Measurements from ENCODE around the gene ADSS1. TPM values are rescaled to one million over a fixed set of nuclear protein-coding genes. Genes with fewer than 3 reads are reported as not detected.

ADSS1 gene
- total RNA-seq, 1 donor from 2014 or later, result 10.3 TPM

DNA sequence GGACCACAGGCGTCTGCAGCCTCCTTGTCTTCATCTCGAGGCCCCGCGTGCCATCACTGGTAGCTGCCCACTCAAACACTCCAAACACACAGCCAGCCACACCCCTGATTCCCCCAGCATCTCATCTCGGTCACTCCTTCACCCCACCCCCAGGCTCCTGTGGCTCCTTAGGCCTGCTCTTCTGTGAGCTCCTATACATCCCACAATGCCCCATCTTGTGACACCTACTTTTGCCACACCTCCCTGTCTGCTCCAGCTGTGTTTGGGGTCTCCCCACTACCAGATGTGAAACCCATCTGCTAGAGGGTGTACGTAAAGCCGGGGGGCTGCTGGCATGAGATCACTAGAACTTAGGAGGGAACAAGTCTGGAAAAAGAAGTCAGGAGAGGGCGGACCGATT lies 67.4 kb downstream of the ADSS1 start:
- DNase-seq (ENCODE audit: extremely low spot score in 2 of 2), result no peak
- TF ChIP-seq POLR2AphosphoS5 (IDR thresholded peaks at IDR 0.05; ENCODE audit: insufficient read depth in 1 of 2, low read depth in 1 of 2), result no peak
- TF ChIP-seq, protein P1, sequence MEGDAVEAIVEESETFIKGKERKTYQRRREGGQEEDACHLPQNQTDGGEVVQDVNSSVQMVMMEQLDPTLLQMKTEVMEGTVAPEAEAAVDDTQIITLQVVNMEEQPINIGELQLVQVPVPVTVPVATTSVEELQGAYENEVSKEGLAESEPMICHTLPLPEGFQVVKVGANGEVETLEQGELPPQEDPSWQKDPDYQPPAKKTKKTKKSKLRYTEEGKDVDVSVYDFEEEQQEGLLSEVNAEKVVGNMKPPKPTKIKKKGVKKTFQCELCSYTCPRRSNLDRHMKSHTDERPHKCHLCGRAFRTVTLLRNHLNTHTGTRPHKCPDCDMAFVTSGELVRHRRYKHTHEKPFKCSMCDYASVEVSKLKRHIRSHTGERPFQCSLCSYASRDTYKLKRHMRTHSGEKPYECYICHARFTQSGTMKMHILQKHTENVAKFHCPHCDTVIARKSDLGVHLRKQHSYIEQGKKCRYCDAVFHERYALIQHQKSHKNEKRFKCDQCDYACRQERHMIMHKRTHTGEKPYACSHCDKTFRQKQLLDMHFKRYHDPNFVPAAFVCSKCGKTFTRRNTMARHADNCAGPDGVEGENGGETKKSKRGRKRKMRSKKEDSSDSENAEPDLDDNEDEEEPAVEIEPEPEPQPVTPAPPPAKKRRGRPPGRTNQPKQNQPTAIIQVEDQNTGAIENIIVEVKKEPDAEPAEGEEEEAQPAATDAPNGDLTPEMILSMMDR (IDR thresholded peaks at IDR 0.05), result no peak
- TF ChIP-seq POLR2A (IDR thresholded peaks at IDR 0.05), result no peak
- H3K9me3 ChIP-seq, result no peaks in the 10 kb centered on the region
- no peaks in the 10 kb centered on the region for H3K27me3 ChIP-seq
- no peak overlapping the region for H3K4me3 ChIP-seq
- H3K4me1 ChIP-seq, result peaks cover 59% of the 10 kb centered on the region
- H3K36me3 ChIP-seq, result peaks cover 0 to 17% of the 10 kb centered on the region in 2 donors
- intact Hi-C loops (cut with DNase I), result loop anchor here (10.0 kb wide), 1 partner anchor 193 kb away; the partner anchor contains the start of gene CLBA1
- H3K27ac ChIP-seq, result no peak overlapping the region

DNA sequence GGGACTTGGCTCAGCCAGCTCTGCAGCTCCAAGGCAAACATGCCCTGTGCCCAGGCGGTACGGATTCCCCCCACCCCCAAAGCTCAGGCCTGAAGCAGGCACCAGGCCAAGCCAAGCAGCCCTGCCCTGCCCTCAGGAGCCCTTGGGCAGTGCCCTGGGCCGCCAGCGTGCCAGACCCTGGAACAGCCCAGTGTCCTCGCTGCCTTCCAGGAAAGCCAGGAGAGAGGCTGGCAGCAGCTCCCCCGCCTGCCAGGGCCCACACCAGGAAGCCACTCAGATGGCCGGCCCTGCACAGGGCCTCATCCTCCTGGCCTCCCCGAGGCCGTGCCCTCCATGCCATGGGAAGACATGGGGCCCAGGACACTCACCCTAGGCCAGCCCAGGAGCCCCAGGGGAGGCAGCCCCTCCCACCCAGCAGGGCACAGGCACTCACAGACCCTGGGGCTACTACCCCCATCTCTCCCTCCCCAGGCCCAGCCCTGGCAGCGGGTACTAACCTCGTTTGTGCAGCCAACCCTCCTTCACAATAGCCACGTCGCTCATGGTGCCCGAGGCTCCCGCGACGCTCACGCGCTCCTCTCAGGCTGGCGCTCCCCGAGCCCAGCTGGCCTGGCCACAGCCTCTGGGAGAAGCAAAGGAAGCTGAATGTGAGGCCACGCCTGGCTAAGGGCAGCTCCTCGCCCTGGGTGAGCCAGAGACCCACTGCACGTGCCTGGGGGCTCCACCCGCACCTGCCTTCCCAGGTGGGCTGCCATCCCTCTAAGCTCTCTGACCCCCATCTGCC lies 68.3 kb downstream of the ADSS1 start:
- H3K27me3 ChIP-seq, result no peaks in the 10 kb centered on the region
- intact Hi-C loops (cut with DNase I), result loop anchor here (10.0 kb wide), 1 partner anchor 193 kb away; the partner anchor contains the start of gene CLBA1
- TF ChIP-seq POLR2A (IDR thresholded peaks at IDR 0.05) (no peak), POLR2AphosphoS5 (IDR thresholded peaks at IDR 0.05; ENCODE audit: insufficient read depth in 1 of 2, low read depth in 1 of 2) (no peak)
- TF ChIP-seq, protein P1 (IDR thresholded peaks at IDR 0.05), result no peak
- H3K9me3 ChIP-seq, result no peaks in the 10 kb centered on the region
- DNase-seq (ENCODE audit: extremely low spot score in 2 of 2), result no peak
- no peak overlapping the region for H3K4me3 ChIP-seq
- peaks cover 50% of the 10 kb centered on the region for H3K4me1 ChIP-seq
- H3K27ac ChIP-seq, result no peak overlapping the region
- H3K36me3 ChIP-seq, result peaks cover 0 to 17% of the 10 kb centered on the region in 2 donors

DNA sequence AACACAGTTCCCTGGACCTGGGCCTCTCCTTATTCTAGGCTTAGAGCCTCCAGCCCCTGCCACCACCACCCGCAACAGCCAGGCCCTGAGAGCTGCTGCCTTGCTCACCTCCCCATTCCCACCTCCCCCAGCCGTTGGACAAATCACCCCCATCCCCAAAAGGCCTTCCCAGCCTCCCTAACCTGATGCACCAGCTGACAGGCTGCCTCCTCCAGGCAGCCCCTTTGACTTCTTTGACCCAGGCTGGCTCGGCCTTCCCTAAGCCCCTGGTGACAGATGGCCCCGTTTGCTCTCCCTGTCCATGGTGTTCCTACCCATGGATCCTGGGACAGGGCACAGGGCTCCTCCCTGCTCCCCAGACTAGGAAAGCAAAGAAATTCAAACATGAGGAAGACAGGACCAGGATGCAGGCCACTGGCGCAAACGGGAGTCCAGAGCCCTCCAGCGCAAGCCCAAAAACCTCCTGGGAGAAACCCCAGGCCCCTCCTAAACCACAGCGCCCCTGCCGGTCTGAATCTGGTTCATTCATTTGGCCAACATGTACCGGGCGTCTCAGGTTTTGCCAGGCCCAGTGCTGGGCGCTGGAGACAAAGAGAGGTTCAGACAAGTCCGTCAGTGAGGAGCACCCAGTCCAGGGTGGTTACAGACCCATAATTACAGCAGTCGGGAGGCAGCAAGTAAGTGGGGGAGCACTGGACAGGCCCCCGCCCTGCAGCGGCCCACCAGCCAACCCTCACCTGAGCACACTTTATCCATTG lies 69.1 kb downstream of the ADSS1 start:
- Histone ChIP-seq H3K9me3 (no peaks in the 10 kb centered on the region), H3K27me3 (no peaks in the 10 kb centered on the region), H3K4me1 (peaks cover 48% of the 10 kb centered on the region), H3K4me3 (peak overlapping the region; percentile 80 to 97), H3K27ac (no peak overlapping the region), H3K36me3 (peaks cover 0 to 17% of the 10 kb centered on the region in 2 donors)
- TF ChIP-seq POLR2AphosphoS5 (IDR thresholded peaks at IDR 0.05; ENCODE audit: insufficient read depth in 1 of 2, low read depth in 1 of 2), result no peak
- TF ChIP-seq, protein P1 (IDR thresholded peaks at IDR 0.05), result no peak
- no peak for DNase-seq (ENCODE audit: extremely low spot score in 2 of 2)
- intact Hi-C loops (cut with DNase I), result loop anchor here (10.0 kb wide), 1 partner anchor 192 kb away; the partner anchor contains the start of gene CLBA1

DNA sequence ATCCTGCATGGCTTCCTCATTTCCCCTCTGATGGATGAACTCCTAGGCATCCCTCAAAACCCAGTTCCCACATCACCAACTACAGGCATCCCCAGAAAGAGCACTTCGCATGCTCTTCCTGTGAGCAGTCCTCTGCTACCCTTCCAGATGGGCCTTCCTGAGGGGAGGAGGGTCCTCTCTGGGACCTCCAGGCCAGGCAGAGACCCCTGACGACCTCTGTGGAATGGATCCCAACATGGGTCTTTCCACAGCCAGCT lies 69.6 kb downstream of the ADSS1 start:
- Histone ChIP-seq H3K4me3 (peak overlapping the region; percentile 80 to 97), H3K36me3 (peaks cover 0 to 17% of the 10 kb centered on the region in 2 donors), H3K27me3 (no peaks in the 10 kb centered on the region), H3K27ac (no peak overlapping the region), H3K4me1 (peaks cover 44% of the 10 kb centered on the region), H3K9me3 (no peaks in the 10 kb centered on the region)
- no peak for TF ChIP-seq POLR2AphosphoS5 (IDR thresholded peaks at IDR 0.05; ENCODE audit: insufficient read depth in 1 of 2, low read depth in 1 of 2)
- no peak for TF ChIP-seq POLR2A (IDR thresholded peaks at IDR 0.05)
- TF ChIP-seq, protein P1 (IDR thresholded peaks at IDR 0.05), result no peak
- intact Hi-C loops (cut with DNase I), result loop anchor here (10.0 kb wide), 1 partner anchor 191 kb away; the partner anchor contains the start of gene CLBA1
- no peak for DNase-seq (ENCODE audit: extremely low spot score in 2 of 2)

All from vagina (tissue), 2 donors.